Suprapubic skin (tissue), 4 donors: ENCODE data around the gene MYMK. TPM values are rescaled to one million over a fixed set of nuclear protein-coding genes. Genes with fewer than 3 reads are reported as not detected.

Experiments used
- DNase-seq, 2 donors: peaks; one replicate each; pipeline ENCODE4 v3.0.0-alpha.2; 2019; ENCODE audit warnings: low spot score in 2 of 2
- H3K27ac ChIP-seq: fragments of 200-600 bp; sonication (generic); one replicate; pipeline ENCODE4 v1.5.1; 2019
- H3K27me3 ChIP-seq: fragments of 200-600 bp; sonication (generic); one replicate; pipeline ENCODE4 v1.5.1; 2019
- H3K36me3 ChIP-seq: fragments of 200-600 bp; sonication (generic); one replicate; pipeline ENCODE4 v1.5.1; 2019
- H3K4me1 ChIP-seq: fragments of 200-600 bp; sonication (generic); one replicate; pipeline ENCODE4 v1.5.1; 2019
- H3K4me3 ChIP-seq: fragments of 200-600 bp; sonication (generic); one replicate; pipeline ENCODE4 v1.5.1; 2019; ENCODE audit warnings: mild to moderate bottlenecking
- H3K9me3 ChIP-seq: fragments of 200-600 bp; sonication (generic); one replicate; pipeline ENCODE4 v1.5.1; 2019
- EP300 ChIP-seq: sonication (generic); formaldehyde crosslinking; IDR thresholded peaks from one replicate; pipeline ENCODE4 v1.6.1; 2017; ENCODE audit warnings: antibody characterized with exemption
- POLR2A ChIP-seq, 2 donors: fragments of 450-650 bp; IDR thresholded peaks; one replicate each; pipeline ENCODE4 v1.6.1; 2017; ENCODE audit warnings: antibody characterized with exemption in 2 of 2, mild to moderate bottlenecking in 2 of 2, moderate library complexity in 2 of 2
- POLR2AphosphoS5 ChIP-seq, 3 donors: sonication (generic); formaldehyde crosslinking; IDR thresholded peaks; one replicate each; pipeline ENCODE4 v1.6.1; 2017; ENCODE audit warnings: antibody characterized with exemption in 3 of 3
- WGBS: methylation state at CpG from one replicate; pipeline ENCODE4 v1.1.5; 2018; 5-methylcytosine and 5-hydroxymethylcytosine counted together
- total RNA-seq, 4 donors: library from RNA; depleted of rRNA; stranded (reverse); fragments of >200 nt; gene quantifications; one replicate each; pipeline ENCODE4 v1.1.0, GENCODE V29; 2016
- TF ChIP-seq, protein P1 (sequence below), 2 donors: fragments of 200-600 bp in 1 of 2; fragments of 450-650 bp in 1 of 2; sonication (generic) in 1 of 2; IDR thresholded peaks; one replicate each; pipeline ENCODE4 v1.5.1; 2016 to 2019; ENCODE audit warnings: antibody characterized with exemption in 2 of 2, mild to moderate bottlenecking in 1 of 2, moderate library complexity in 1 of 2

MYMK gene
- total RNA-seq, 4 donors from 2014 or later: not detected

GRCh38 chr9:133570691-133571080 lies 45.9 kb upstream of the MYMK start:
- 82% methylated on average over 11 of the region's 16 CpGs for WGBS
- no peak overlapping the region for H3K27ac ChIP-seq
- no peaks in the 10 kb centered on the region for H3K9me3 ChIP-seq
- peaks cover 40% of the 10 kb centered on the region for H3K27me3 ChIP-seq
- DNase-seq: no peak
- H3K4me1 ChIP-seq: peaks cover 15% of the 10 kb centered on the region
- H3K36me3 ChIP-seq: no peaks in the 10 kb centered on the region
- H3K4me3 ChIP-seq: no peak overlapping the region
- no peak for TF ChIP-seq POLR2AphosphoS5 (IDR thresholded peaks at IDR 0.05)
- TF ChIP-seq EP300: no peak
- TF ChIP-seq, protein P1, sequence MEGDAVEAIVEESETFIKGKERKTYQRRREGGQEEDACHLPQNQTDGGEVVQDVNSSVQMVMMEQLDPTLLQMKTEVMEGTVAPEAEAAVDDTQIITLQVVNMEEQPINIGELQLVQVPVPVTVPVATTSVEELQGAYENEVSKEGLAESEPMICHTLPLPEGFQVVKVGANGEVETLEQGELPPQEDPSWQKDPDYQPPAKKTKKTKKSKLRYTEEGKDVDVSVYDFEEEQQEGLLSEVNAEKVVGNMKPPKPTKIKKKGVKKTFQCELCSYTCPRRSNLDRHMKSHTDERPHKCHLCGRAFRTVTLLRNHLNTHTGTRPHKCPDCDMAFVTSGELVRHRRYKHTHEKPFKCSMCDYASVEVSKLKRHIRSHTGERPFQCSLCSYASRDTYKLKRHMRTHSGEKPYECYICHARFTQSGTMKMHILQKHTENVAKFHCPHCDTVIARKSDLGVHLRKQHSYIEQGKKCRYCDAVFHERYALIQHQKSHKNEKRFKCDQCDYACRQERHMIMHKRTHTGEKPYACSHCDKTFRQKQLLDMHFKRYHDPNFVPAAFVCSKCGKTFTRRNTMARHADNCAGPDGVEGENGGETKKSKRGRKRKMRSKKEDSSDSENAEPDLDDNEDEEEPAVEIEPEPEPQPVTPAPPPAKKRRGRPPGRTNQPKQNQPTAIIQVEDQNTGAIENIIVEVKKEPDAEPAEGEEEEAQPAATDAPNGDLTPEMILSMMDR (IDR thresholded peaks at IDR 0.05): no peak
- no peak for TF ChIP-seq POLR2A (IDR thresholded peaks at IDR 0.05)

DNA sequence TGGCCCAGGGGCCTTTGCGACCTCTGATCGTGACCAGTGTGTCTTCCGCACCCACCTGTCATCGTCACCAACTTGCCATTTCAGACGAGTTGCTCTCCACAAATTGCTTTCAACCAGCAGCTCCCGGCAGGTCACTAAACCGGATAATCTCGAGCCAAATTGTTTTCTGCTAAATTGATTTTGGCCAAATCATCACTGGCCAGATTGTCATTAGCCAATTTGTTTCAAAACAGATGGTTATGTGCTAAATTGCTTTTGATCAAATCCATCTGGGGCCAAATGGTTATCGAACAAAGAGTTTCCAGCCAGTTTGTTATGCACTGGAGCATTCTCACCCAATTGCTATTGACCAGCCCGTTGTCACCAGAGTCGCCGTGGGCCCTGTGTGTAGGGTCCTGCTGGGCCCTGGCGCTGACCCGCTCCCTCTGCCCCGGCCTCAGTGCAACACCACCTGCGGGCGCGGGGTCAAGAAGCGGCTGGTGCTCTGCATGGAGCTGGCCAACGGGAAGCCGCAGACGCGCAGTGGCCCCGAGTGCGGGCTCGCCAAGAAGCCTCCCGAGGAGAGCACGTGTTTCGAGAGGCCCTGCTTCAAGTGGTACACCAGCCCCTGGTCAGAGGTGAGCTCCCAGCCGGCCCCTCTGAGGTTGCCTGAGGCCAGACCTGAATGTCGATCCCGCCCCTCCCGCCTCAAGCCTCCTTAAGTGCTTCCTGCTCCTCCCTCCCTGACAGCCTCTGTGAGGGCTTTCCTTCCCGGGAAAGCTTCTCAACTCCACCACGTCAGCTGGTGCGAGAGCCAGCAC lies 45.3 kb upstream of the MYMK start:
- H3K4me1 ChIP-seq: peaks cover 21% of the 10 kb centered on the region
- no peak overlapping the region for H3K4me3 ChIP-seq
- 69% methylated on average over 25 of the region's 36 CpGs for WGBS
- no peak for TF ChIP-seq POLR2A (IDR thresholded peaks at IDR 0.05)
- no peak for TF ChIP-seq EP300
- TF ChIP-seq, protein P1 (IDR thresholded peaks at IDR 0.05): no peak
- TF ChIP-seq POLR2AphosphoS5 (IDR thresholded peaks at IDR 0.05): no peak
- H3K27ac ChIP-seq: no peak overlapping the region
- H3K36me3 ChIP-seq: no peaks in the 10 kb centered on the region
- DNase-seq: no peak
- no peaks in the 10 kb centered on the region for H3K9me3 ChIP-seq
- peaks cover 37% of the 10 kb centered on the region for H3K27me3 ChIP-seq

DNA sequence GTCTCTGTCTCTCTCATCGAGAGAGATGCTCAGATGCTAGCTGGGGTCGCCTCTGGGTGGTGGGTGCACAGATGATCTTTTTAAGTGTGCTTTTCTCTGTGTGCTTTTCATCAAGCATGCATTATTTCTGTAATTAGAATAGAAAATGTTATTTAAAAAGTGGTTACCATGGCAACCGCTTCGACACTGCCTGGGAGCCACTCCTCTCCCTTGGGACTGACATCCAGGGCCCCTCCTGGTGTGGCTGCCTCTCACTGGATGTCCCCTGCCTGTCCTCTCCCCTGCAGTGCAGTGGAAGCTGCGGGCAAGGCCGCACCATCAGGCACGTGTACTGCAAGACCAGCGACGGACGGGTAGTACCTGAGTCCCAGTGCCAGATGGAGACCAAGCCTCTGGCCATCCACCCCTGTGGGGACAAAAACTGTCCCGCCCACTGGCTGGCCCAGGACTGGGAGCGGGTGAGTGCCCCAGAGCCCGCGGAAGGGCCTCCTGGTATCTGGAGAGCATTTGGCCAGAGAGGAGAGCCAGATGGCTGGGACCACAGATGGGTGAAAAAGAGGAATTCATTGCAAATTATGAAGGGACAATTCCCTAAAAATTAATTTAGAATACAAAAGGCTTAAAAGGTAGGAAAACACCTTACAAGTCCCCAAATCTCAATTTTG lies 44.5 kb upstream of the MYMK start:
- Histone ChIP-seq H3K27me3 (peaks cover 33% of the 10 kb centered on the region), H3K9me3 (no peaks in the 10 kb centered on the region), H3K4me3 (no peak overlapping the region), H3K27ac (no peak overlapping the region), H3K4me1 (peaks cover 27% of the 10 kb centered on the region), H3K36me3 (no peaks in the 10 kb centered on the region)
- no peak for DNase-seq
- TF ChIP-seq EP300: no peak
- no peak for TF ChIP-seq POLR2AphosphoS5 (IDR thresholded peaks at IDR 0.05)
- TF ChIP-seq, protein P1 (IDR thresholded peaks at IDR 0.05): no peak
- no peak for TF ChIP-seq POLR2A (IDR thresholded peaks at IDR 0.05)
- 89% methylated on average over 14 of the region's 14 CpGs for WGBS

GRCh38 chr9:133568186-133568585 lies 43.4 kb upstream of the MYMK start:
- TF ChIP-seq EP300 (no peak), POLR2AphosphoS5 (IDR thresholded peaks at IDR 0.05) (no peak), POLR2A (IDR thresholded peaks at IDR 0.05) (no peak)
- TF ChIP-seq, protein P1 (IDR thresholded peaks at IDR 0.05): no peak
- Histone ChIP-seq H3K36me3 (no peaks in the 10 kb centered on the region), H3K4me3 (no peak overlapping the region), H3K27me3 (peaks cover 25% of the 10 kb centered on the region), H3K27ac (no peak overlapping the region), H3K4me1 (peaks cover 27% of the 10 kb centered on the region), H3K9me3 (no peaks in the 10 kb centered on the region)
- 93% methylated on average over 5 of the region's 33 CpGs for WGBS
- DNase-seq: no peak

DNA sequence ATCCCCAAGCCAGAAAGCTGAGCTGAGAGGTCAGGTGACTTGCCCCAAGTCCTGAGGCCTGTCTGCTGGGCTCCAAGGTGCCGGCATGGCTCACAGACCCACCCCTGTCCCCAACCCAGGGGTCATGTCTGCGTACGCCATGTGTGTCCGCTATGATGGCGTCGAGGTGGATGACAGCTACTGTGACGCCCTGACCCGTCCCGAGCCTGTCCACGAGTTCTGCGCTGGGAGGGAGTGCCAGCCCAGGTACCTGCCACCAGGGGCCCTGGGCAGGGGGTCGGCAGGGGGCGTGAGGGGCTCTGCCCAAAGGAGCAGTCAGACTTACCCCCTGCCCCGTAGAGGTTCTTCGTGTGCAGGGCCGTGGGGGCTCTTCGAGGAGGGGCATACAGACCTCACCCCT lies 42.1 kb upstream of the MYMK start:
- no peak for TF ChIP-seq POLR2AphosphoS5 (IDR thresholded peaks at IDR 0.05)
- TF ChIP-seq EP300: no peak
- TF ChIP-seq, protein P1 (IDR thresholded peaks at IDR 0.05): no peak
- no peak for TF ChIP-seq POLR2A (IDR thresholded peaks at IDR 0.05)
- Histone ChIP-seq H3K4me1 (peaks cover 23% of the 10 kb centered on the region), H3K27ac (no peak overlapping the region), H3K9me3 (no peaks in the 10 kb centered on the region), H3K4me3 (no peak overlapping the region), H3K36me3 (no peaks in the 10 kb centered on the region), H3K27me3 (peaks cover 16% of the 10 kb centered on the region)
- no CpG with 5 or more reads among the region's 17 CpGs for WGBS
- DNase-seq: no peak
